ENCODE measurements around the gene ATP1A2. TPM values are rescaled to one million over a fixed set of nuclear protein-coding genes. Genes with fewer than 3 reads are reported as not detected.

The ATP1A2 gene
- total and polyA plus RNA-seq, 2 donors (not counting 3 experiments of a cell fraction or from before 2014, with no cell fraction given) = not detected

DNA sequence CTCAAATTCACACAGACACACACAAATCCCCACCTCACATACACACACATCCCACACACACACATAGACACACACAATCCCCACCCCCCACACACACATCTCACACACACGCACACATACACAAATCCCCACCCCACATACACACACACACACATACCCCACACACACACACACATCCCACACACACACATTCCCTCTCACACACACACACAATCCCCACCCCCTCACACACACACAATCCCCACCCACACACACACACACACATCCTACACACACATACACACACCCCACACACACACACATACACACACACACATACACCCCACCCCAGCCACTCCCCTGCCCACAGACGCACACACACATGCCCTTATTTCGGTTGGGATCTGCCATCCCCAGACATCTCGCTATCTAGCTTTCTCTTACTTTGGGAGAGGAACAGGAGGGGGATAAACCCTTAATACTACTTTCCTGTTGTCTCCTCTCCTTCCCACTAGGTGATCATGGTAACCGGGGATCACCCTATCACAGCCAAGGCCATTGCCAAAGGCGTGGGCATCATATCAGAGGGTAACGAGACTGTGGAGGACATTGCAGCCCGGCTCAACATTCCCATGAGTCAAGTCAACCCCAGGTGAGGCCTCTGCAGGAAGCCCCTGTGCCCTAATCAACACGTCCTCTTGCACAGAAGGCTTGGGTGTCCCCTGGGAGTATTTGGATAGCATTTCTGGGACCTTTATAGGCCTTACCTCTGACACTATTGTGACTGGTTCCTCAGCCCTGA is 18.6 kb downstream of the ATP1A2 start:
- no TSS peak for BruUV-seq (replicated peaks)
- CTCF ChIA-PET = no interaction called here
- no peaks in the 10 kb centered on the region for H3K9me3 ChIP-seq (replicated peaks; ENCODE audit: control insufficient read depth, insufficient read depth, low read length)
- dilution Hi-C loops (cut with MboI; ENCODE audit: extremely low pct_ligation_motif_present, low sequenced_read_pairs) (no loop called here), intact Hi-C loops (cut with micrococcal nuclease) (no loop called here)
- H3K9ac ChIP-seq (replicated peaks; ENCODE audit: extremely low read depth, insufficient read depth, low read length) = no peak overlapping the region
- H3K27me3 ChIP-seq (ENCODE audit: control insufficient read depth in 2 of 2, insufficient read depth in 2 of 2, low read length in 2 of 2) = no peaks in the 10 kb centered on the region
- DNase-seq (ENCODE audit: low read depth, low spot score) (no peak), FAIRE-seq (no peak)
- H3K4me1 ChIP-seq (ENCODE audit: control insufficient read depth, extremely low read depth, insufficient read depth, low read length) = no peaks in the 10 kb centered on the region
- POLR2A ChIA-PET = no interaction called here
- H3K9me1 ChIP-seq (replicated peaks; ENCODE audit: control insufficient read depth, extremely low read depth, insufficient read depth, low read length) = no peaks in the 10 kb centered on the region
- H3K4me3 ChIP-seq (replicated peaks in 1 of 3; ENCODE audit: insufficient read depth in 1 of 3, low read depth in 1 of 3, low read length in 3 of 3) = no peak overlapping the region
- TF ChIP-seq, protein P1, sequence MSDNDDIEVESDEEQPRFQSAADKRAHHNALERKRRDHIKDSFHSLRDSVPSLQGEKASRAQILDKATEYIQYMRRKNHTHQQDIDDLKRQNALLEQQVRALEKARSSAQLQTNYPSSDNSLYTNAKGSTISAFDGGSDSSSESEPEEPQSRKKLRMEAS (IDR thresholded peaks at IDR 0.05; ENCODE audit: insufficient read depth, insufficient read length) = no peak
- no peak for TF ChIP-seq GATA2 (IDR thresholded peaks at IDR 0.05; ENCODE audit: insufficient read depth, insufficient read length, low read depth, low read length)
- H3K4me2 ChIP-seq (ENCODE audit: insufficient read depth, low read length) = no peak overlapping the region
- H3K27ac ChIP-seq (ENCODE audit: insufficient read depth, low read depth, low read length) = no peak overlapping the region
- no peaks in the 10 kb centered on the region for H4K20me1 ChIP-seq (replicated peaks; ENCODE audit: control insufficient read depth, extremely low read depth, insufficient read depth, low read length)
- no peaks in the 10 kb centered on the region for H3K79me2 ChIP-seq (ENCODE audit: control insufficient read depth, insufficient read depth, low read length)
- H2AFZ ChIP-seq (ENCODE audit: low read depth, low read length) = no peak overlapping the region
- H3K36me3 ChIP-seq (ENCODE audit: control insufficient read depth in 2 of 2, extremely low read depth in 1 of 2, insufficient read depth in 2 of 2, low read length in 2 of 2) = no peaks in the 10 kb centered on the region

DNA sequence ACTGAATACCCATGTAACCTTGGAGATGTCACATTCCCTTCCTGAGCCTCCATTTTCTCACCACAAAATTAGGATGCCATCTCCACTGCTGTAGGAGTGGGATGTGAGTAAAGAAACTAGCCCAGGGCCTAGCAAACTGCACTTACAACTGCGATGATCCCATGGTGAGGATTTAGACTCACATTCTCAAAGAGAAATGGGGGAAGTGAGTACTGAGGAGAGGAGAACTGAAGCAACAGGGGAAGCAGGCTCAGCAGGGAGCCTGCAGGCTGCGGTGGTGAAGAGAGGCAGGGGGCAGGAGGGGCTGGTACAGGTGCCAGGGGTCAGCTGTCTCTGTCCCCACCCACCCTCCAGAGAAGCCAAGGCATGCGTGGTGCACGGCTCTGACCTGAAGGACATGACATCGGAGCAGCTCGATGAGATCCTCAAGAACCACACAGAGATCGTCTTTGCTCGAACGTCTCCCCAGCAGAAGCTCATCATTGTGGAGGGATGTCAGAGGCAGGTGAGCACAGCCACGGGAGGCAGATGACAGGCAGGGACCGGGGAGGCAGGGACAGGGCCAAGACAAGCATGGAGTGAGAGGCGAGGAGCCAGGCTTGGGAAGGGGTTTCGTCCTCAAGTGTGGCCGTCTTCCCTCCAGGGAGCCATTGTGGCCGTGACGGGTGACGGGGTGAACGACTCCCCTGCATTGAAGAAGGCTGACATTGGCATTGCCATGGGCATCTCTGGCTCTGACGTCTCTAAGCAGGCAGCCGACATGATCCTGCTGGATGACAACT is 19.4 kb downstream of the ATP1A2 start:
- Histone ChIP-seq H3K27me3 (ENCODE audit: control insufficient read depth in 2 of 2, insufficient read depth in 2 of 2, low read length in 2 of 2) (no peaks in the 10 kb centered on the region), H3K27ac (ENCODE audit: insufficient read depth, low read depth, low read length) (no peak overlapping the region), H3K4me1 (ENCODE audit: control insufficient read depth, extremely low read depth, insufficient read depth, low read length) (no peaks in the 10 kb centered on the region), H3K4me2 (ENCODE audit: insufficient read depth, low read length) (no peak overlapping the region), H2AFZ (ENCODE audit: low read depth, low read length) (no peak overlapping the region), H3K79me2 (ENCODE audit: control insufficient read depth, insufficient read depth, low read length) (no peaks in the 10 kb centered on the region), H3K9ac (replicated peaks; ENCODE audit: extremely low read depth, insufficient read depth, low read length) (no peak overlapping the region), H3K9me3 (replicated peaks; ENCODE audit: control insufficient read depth, insufficient read depth, low read length) (no peaks in the 10 kb centered on the region), H3K36me3 (ENCODE audit: control insufficient read depth in 2 of 2, extremely low read depth in 1 of 2, insufficient read depth in 2 of 2, low read length in 2 of 2) (no peaks in the 10 kb centered on the region), H3K9me1 (replicated peaks; ENCODE audit: control insufficient read depth, extremely low read depth, insufficient read depth, low read length) (no peaks in the 10 kb centered on the region), H3K4me3 (replicated peaks in 1 of 3; ENCODE audit: insufficient read depth in 1 of 3, low read depth in 1 of 3, low read length in 3 of 3) (no peak overlapping the region), H4K20me1 (replicated peaks; ENCODE audit: control insufficient read depth, extremely low read depth, insufficient read depth, low read length) (no peaks in the 10 kb centered on the region)
- BruUV-seq (replicated peaks) = no TSS peak
- ChIA-PET CTCF (no interaction called here), POLR2A (no interaction called here)
- TF ChIP-seq FOS (IDR thresholded peaks at IDR 0.05; ENCODE audit: borderline replicate concordance, insufficient read depth, low read length) (no peak), MYC (IDR thresholded peaks at IDR 0.05; ENCODE audit: low read depth, low read length) (no peak), POLR2AphosphoS5 (IDR thresholded peaks at IDR 0.05; ENCODE audit: insufficient read depth, low read depth, low read length) (no peak), GATA2 (IDR thresholded peaks at IDR 0.05; ENCODE audit: insufficient read depth, insufficient read length, low read depth, low read length) (no peak), POLR2A (IDR thresholded peaks at IDR 0.05; ENCODE audit: low read depth, low read length) (no peak), JUN (IDR thresholded peaks at IDR 0.05; ENCODE audit: borderline replicate concordance, insufficient read depth, insufficient read length, low read depth) (no peak)
- TF ChIP-seq, protein P2, sequence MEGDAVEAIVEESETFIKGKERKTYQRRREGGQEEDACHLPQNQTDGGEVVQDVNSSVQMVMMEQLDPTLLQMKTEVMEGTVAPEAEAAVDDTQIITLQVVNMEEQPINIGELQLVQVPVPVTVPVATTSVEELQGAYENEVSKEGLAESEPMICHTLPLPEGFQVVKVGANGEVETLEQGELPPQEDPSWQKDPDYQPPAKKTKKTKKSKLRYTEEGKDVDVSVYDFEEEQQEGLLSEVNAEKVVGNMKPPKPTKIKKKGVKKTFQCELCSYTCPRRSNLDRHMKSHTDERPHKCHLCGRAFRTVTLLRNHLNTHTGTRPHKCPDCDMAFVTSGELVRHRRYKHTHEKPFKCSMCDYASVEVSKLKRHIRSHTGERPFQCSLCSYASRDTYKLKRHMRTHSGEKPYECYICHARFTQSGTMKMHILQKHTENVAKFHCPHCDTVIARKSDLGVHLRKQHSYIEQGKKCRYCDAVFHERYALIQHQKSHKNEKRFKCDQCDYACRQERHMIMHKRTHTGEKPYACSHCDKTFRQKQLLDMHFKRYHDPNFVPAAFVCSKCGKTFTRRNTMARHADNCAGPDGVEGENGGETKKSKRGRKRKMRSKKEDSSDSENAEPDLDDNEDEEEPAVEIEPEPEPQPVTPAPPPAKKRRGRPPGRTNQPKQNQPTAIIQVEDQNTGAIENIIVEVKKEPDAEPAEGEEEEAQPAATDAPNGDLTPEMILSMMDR (IDR thresholded peaks at IDR 0.05; ENCODE audit: extremely low read depth in 1 of 2, insufficient read depth in 1 of 2, low read depth in 1 of 2, low read length in 2 of 2) = no peak
- TF ChIP-seq, protein P1 (IDR thresholded peaks at IDR 0.05; ENCODE audit: insufficient read depth, insufficient read length) = no peak
- intact Hi-C loops (cut with micrococcal nuclease) (no loop called here), dilution Hi-C loops (cut with MboI; ENCODE audit: extremely low pct_ligation_motif_present, low sequenced_read_pairs) (no loop called here)
- DNase-seq (ENCODE audit: low read depth, low spot score) = no peak
- FAIRE-seq = no peak

Measured in endothelial cell of umbilical vein (primary cell).